NK-92 treated with Interleukin-12 subunit alpha and Interleukin-12 subunit beta, amount 100 ng/mL, for 24 hours (cell line): ENCODE results near the gene TCP11.

ENCODE experiments used
- DNase-seq: peaks from one replicate; lab custom pipeline; 2025; lab: John Stamatoyannopoulos, UW

TCP11 gene

GRCh38 chr6:35141007-35141655 lies at the start of gene TCP11:
Gene TCP11 (minus strand): TSS chr6:35141339. CDS start chr6:35140870, 469 bp downstream.
- DNase-seq: no peak

GRCh38 chr6:35190306-35190705 lies 49.2 kb upstream of the TCP11 start:
- DNase-seq: no peak

GRCh38 chr6:35188886-35189285 lies 47.7 kb upstream of the TCP11 start:
- no peak for DNase-seq

GRCh38 chr6:35186571-35186970 lies 45.4 kb upstream of the TCP11 start:
- DNase-seq: no peak

- no peak for DNase-seq
Measured at GRCh38 chr6:35185971-35186370, 44.8 kb upstream of the TCP11 start.

- no peak for DNase-seq
Measured at GRCh38 chr6:35185302-35185681, 44.2 kb upstream of the TCP11 start.

DNA sequence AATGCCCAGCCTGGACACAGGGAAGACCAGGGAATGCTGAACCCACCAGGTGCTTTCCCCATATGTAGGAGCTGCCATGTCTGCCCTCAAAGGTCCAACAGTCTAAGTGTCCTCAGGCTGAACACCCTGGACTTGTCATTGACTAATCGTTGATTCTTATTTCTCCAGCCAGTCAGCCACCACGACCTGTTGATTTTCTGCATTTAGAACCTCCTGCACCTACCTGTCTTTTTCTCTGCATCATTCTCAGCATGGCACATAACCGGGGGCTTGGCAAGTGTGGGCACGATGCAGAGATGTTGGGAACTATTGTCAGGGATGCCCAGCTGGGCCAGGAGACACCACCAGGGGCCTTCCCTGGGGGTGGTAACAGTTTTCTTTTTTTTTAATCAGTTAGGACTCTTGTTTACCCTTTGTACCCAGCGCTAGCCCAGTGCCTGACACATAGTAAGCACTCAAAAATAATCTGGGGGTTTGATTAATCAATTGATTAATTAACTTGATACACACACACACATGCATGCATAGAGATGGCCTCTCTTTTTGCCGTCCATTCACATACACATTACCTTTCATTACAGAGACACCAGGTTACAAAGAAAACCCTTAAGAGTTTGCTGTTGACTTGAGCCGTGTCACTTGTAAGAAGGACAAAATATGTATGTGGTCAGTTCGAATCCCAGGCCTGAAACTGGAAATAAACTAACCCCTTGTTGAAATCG lies 43.6 kb upstream of the TCP11 start:
- DNase-seq: no peak

GRCh38 chr6:35183935-35184334 lies 42.8 kb upstream of the TCP11 start:
- no peak for DNase-seq

- no peak for DNase-seq
Measured at GRCh38 chr6:35183281-35183680, 42.1 kb upstream of the TCP11 start.

DNA sequence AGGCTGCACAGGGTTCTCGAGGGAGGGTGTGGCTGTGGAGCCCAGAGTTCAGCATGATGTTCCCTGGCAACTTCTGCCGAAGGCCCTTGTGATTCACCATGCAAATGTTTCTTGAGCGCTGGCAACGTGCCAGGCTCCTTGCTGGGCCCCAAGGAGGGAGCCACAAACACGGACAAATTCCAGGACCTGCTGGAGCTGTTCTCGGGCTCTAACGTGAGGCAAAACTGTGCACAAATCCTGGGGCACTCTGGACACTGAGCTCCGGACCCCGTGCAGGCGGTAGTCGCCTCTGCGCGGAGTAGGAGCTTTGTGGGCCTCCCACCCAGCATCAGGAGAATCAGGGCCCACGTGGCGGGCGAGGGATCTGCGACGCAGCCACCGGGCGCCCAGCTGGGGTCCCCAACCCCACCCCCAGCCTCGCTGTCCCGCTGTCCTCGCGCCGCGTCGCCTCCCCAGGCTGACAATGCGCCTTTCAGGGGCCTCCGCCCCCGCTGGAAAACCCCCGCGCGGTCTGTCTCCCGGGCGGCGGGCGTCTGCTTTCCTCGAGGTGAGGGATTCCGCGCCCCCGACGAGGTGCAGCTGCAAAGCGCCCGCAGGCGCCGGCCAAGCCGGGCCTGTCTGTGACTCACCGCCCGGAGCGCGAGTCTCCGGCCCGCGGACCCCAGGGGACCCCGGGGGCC lies 40.9 kb upstream of the TCP11 start:
- DNase-seq: no peak

- no peak for DNase-seq
Measured at GRCh38 chr6:35181308-35181932, 40.3 kb upstream of the TCP11 start.

DNA sequence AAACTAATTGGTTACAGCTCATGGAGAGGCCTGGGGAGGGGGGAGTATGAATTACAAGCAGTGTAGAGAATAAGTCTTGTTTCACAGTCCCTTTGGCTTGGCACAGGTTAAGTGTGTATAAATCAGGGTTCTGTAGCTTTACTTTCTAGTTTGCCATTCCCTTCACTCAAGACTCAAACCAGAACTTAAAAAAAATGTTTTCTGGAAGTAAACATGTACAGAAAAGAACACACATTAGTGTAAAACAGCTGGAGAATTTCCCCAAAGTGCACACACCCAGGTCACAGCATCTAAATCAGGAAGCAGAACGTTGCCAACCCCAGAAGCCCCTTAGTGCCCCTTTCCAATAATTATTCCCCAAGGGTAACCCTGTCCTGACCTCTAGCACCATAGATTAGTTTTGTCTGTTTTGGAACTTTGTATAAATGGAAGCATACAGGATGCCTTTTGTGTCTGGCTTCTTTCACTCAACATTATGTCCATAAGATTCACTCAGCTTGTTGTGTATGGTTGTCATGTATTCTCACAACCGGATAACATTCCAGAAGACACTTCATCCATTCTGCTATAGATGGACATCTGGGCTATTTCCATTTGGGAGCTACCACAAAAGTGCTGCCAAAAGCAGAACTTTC lies 38.9 kb upstream of the TCP11 start:
- no peak for DNase-seq

- no peak for DNase-seq
Measured at GRCh38 chr6:35178932-35179832, 38.0 kb upstream of the TCP11 start.

DNA sequence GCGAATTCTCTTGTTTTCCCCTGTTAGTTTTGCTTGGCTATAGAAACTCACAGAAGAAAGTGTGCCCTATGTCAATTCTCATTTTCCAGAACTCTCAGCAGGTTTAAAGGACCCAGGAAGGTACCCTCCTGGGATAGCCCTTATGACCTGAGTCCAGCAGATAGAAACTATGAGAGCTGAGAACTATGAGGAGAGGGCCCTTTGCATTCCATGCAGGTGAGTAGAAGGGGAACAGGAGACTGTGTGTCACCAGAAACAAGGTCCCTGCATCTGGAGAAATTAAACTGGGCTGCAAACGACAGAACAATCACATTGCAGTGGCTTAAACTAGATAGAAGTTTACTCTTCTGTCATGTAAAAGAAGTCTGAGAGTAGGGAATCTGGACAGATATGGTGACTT lies 36.9 kb upstream of the TCP11 start:
- DNase-seq: no peak

- DNase-seq: no peak
Measured at GRCh38 chr6:35177596-35177995, 36.5 kb upstream of the TCP11 start.

GRCh38 chr6:35177157-35177556 lies 36.0 kb upstream of the TCP11 start:
- DNase-seq: no peak

DNA sequence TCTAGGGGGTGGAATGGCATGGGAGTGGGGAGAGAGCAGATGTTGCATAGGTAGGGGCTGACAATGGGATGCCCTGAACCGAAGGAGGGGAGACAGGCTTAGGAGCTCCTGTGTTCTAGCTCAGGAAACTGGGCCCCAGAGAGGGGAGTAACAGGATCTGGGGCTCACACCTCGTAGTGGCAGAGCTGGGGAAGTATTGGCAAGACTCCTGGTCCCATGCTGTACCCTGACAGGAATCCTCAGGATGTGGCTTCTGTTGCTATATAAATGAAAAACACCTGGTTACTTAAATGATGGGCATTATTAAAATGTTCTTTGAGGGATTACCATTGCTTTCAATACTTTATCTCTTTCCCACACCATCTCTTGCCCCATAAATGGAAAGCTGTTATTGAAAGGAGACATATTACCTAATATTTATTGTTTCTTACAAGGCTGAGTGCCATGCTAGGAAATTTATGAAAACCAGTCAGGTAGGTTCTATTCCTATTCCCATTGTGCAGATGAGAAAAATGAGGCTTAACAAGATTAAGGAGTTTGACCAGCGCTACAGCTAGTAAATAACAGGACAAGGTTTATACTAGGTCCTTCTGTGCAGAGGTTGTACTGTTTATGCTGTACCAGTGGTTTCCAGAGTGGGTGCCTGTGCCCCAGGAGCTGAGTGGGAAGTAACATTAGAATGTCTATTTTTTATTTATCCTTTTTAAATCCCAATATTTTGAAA lies 35.3 kb upstream of the TCP11 start:
- no peak for DNase-seq

GRCh38 chr6:35174501-35174900 lies 33.4 kb upstream of the TCP11 start:
- DNase-seq: no peak

DNA sequence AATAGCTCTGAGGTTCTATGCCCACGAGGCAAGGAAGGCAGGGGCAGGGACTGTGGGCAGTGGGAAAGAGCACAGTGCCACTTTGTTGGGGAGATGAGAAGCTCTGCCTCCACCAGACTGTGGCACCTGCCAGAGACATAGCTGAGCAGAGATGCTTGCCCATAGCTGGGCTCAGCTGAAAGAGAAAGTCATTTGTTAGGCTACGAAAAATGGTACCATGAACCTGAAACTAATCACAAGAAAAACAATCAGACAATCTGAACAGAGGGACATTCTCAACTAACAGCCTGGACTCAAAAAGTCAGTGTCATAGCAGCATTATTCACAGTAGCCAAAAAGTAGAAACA lies 32.9 kb upstream of the TCP11 start:
- no peak for DNase-seq

DNA sequence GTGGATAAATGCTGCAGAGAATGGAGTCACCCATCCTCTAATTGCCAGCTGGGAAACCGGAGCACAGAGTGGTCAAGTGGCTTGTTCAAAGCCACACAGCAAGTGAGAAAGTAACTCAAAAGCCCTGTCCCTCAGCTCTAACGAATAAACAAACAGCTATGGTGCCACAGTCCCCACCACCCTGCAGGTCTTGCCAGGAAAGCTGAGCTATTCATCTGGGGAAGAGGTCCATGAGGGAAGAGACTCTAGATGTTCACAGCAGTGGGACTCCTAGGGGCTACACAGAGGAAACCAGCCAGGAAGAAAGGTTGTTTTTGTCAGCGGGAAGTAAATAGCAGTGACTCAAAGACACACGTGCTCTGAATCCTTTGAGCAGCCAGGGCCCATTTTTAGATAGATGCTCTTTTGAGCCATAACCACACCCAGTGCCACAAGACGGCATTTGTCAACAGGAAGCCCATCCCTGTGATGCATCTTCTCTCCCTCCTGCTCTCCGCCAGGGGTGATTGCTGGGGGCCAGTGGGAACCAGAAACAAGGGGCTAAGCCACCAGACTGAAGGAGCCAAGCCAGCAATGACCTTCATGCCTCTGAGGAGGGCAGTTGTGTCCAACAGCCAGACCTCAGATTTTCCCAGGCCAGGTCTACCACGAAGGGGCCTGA lies 32.4 kb upstream of the TCP11 start:
- no peak for DNase-seq
